Mesangial cell (primary cell): ENCODE measurements around the gene UFL1. TPM values are rescaled to one million over a fixed set of nuclear protein-coding genes. Genes with fewer than 3 reads are reported as not detected.

Source experiments
- total RNA-seq: library from RNA; depleted of rRNA; stranded (reverse); fragments of >200 nt; gene quantifications from 2 replicates; pipeline ENCODE4 v1.2.3, GENCODE V29; 2015

UFL1 gene
- total RNA-seq: 10.9 and 13.3 TPM in 2 replicates

DNA sequence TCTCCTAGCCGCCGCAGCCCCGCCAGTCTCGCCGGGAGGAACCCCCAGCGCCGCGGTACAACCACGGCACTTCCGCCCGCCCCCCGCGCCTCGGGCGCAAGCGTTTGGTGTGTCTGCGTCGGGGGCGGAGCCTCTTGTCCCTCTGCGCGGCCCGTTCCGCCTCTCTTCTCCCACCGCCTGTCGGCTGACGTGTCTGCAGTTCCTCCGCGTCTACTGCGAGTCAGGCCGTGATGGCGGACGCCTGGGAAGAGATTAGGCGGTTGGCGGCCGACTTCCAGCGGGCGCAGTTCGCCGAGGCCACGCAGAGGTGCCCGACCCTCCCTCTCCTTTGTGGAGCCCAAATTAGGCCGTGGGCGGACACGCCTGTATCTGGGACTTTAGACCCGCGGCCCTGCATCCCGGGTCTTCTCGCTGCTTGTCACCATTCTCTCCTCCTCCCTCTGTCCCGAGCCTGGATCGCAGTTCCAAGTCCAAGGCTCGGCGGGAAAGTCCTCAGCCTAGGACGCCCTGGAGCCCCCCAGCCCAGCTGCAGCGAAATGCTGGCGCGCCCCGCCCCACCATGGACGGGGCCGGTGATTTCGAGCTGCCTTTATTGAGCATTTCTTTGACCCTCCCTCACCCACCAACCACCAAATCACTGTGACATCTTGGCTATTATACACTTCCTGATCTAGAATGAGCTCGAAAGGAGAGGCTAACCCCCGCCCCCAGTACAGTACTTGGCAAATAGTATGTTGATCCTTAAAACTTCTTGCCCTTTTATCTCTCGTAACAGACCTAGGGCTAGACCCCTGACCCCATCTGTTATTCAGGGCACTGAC, at the start of gene UFL1:
TSS of gene UFL1 (plus strand) at position 163 of the 821 bp plus-strand sequence. CDS start at position 231, 68 bp downstream.

DNA sequence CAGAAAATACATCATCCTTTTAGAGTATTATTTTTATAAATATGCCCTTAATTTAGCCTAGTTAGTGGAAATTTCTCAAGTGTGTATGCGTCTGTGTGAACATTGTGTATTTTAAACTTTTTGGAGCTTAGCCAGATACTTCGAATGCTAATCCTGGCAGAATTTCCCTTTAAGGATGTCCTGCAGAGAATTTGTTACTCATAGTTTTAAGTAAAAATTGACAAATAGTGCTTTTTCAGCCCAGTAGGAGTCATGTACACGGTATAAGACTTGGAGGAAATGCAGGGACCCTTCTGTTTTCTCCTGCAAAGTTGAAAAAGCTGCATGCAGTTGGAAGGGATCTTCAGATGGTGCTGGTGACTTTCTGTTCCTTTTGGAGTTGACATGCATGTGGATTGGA, 41.3 kb downstream of the UFL1 start, which contains the start of gene FHL5:
TSS of gene FHL5 (plus strand) at position 243 of the 400 bp plus-strand sequence. CDS start 40,486 bp downstream, outside the sequence.

Other genes starting within 250 kb of the UFL1 start
- not detected in 2 replicates for gene FHL5, start 41.3 kb downstream of the UFL1 start, total RNA-seq